Activated CD8-positive, alpha-beta T cell treated with anti-CD3 and anti-CD28 coated beads for 36 hours (primary cell): ENCODE results near the gene HHIPL1. TPM values are rescaled to one million over a fixed set of nuclear protein-coding genes. Genes with fewer than 3 reads are reported as not detected.

Source experiments
- ATAC-seq: fragments of 200-7000 bp; cut with Tn5 transposase; one replicate; pipeline ENCODE4 v1.10.0; 2021; ENCODE audit warnings: mild to moderate bottlenecking, moderate library complexity
- CTCF ChIA-PET: fragments of 350-600 bp; sonication (Branson Sonifier 250); formaldehyde crosslinking; loops from one replicate; lab custom pipeline; 2021; ENCODE audit warnings: antibody characterized with exemption; lab: Charles Lee
- POLR2A ChIA-PET: fragments of 350-600 bp; sonication (Branson Sonifier 250); formaldehyde crosslinking; loops from one replicate; lab custom pipeline; 2021; ENCODE audit warnings: antibody characterized with exemption; lab: Charles Lee
- DNase-seq: peaks from one replicate; pipeline ENCODE4 v3.0.0-alpha.2; 2020
- H3K27ac Mint-ChIP-seq: one replicate; pipeline ENCODE4 v1.8.0; 2021; ENCODE audit warnings: mild to moderate bottlenecking, mixed read lengths
- H3K27me3 Mint-ChIP-seq: one replicate; pipeline ENCODE4 v1.8.0; 2021; ENCODE audit warnings: mixed read lengths
- H3K36me3 Mint-ChIP-seq: one replicate; pipeline ENCODE4 v1.8.0; 2021; ENCODE audit warnings: low read depth, mixed read lengths
- H3K4me1 Mint-ChIP-seq: one replicate; pipeline ENCODE4 v1.8.0; 2021; ENCODE audit warnings: low read depth, mixed read lengths
- H3K4me3 Mint-ChIP-seq: one replicate; pipeline ENCODE4 v1.8.0; 2021; ENCODE audit warnings: mild to moderate bottlenecking, moderate library complexity, mixed read lengths
- H3K9me3 Mint-ChIP-seq: one replicate; pipeline ENCODE4 v1.8.0; 2021; ENCODE audit warnings: mixed read lengths
- intact Hi-C: fragments of 100-400 bp; cut with micrococcal nuclease; formaldehyde crosslinking; loops from one replicate; pipeline ENCODE4 v1.10.0; 2022
- total RNA-seq, 2 experiments: library from RNA; stranded (reverse); gene quantifications; one replicate each; pipeline ENCODE4 v1.2.3, GENCODE V29; 2021
- TF ChIP-seq, protein P1 (sequence below): fragments of 200-600 bp; IDR thresholded peaks from one replicate; pipeline ENCODE4 v1.8.0; 2022; ENCODE audit warnings: antibody characterized with exemption, mild to moderate bottlenecking

The HHIPL1 gene
- total RNA-seq, 2 experiments from 2014 or later: 0.05 to 0.07 TPM

DNA sequence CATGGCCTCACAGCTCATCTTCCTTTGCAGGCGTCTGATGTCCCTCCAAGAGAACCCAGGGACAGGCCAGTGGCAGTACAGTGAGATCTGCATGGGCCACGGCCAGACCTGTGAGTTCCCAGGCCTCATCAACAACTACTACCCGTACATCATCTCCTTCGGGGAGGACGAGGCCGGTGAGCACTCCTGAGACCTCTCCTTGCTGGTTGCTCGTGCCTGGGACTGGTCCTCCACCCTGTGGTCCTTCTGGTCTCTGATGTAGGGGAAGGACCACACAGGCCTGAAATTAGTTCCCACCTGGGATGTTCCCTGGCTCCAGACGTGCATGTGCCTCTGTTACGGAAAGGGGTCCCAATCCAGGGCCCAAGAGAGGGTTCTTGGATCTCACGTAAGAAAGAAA, 17.9 kb downstream of the HHIPL1 start:
- H3K4me1 Mint-ChIP-seq: peaks cover 4% of the 10 kb centered on the region
- ChIA-PET CTCF (no interaction called here), POLR2A (no interaction called here)
- H3K27me3 Mint-ChIP-seq: peaks cover 32% of the 10 kb centered on the region
- no peak for DNase-seq
- ATAC-seq: no peak
- TF ChIP-seq, protein P1, sequence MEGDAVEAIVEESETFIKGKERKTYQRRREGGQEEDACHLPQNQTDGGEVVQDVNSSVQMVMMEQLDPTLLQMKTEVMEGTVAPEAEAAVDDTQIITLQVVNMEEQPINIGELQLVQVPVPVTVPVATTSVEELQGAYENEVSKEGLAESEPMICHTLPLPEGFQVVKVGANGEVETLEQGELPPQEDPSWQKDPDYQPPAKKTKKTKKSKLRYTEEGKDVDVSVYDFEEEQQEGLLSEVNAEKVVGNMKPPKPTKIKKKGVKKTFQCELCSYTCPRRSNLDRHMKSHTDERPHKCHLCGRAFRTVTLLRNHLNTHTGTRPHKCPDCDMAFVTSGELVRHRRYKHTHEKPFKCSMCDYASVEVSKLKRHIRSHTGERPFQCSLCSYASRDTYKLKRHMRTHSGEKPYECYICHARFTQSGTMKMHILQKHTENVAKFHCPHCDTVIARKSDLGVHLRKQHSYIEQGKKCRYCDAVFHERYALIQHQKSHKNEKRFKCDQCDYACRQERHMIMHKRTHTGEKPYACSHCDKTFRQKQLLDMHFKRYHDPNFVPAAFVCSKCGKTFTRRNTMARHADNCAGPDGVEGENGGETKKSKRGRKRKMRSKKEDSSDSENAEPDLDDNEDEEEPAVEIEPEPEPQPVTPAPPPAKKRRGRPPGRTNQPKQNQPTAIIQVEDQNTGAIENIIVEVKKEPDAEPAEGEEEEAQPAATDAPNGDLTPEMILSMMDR: no peak
- no peak overlapping the region for H3K4me3 Mint-ChIP-seq
- no peaks in the 10 kb centered on the region for H3K9me3 Mint-ChIP-seq
- no peak overlapping the region for H3K27ac Mint-ChIP-seq
- H3K36me3 Mint-ChIP-seq: no peaks in the 10 kb centered on the region
- intact Hi-C loops: no loop called here

DNA sequence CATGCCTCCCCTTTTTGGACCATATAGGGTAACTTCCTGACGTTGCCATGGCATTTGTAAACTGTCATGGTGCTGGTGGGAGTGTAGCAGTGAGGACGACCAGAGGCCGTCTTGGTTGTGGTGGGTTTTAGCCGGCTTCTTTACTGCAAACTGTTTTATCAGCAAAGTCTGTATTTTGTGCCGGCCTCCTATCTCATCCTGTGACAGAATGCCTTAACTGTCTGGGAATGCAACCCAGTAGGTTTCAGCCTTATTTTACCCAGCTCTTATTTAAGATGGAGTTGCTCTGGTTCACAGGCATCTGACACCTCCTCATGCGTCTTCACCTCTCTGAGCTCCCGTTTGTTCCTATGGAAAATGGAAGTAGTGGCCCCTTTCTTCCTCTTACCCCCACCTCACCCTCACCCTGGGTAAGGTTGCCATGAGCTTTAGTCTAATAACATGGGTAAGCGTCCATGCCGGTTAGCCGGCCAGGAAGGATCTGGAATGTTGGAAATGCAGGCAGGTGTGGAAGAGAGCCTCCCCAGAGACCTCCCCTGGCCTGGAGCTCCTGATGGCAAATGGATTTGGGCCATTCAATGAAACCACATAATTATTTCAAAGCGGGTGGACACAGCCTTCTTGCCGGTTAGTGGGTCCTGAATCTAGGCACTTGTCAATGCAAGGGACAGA, 18.6 kb downstream of the HHIPL1 start:
- Mint-ChIP-seq H3K27me3 (peaks cover 25% of the 10 kb centered on the region), H3K4me3 (no peak overlapping the region), H3K27ac (no peak overlapping the region), H3K36me3 (no peaks in the 10 kb centered on the region), H3K4me1 (peaks cover 4% of the 10 kb centered on the region), H3K9me3 (no peaks in the 10 kb centered on the region)
- ATAC-seq (no peak), DNase-seq (no peak)
- TF ChIP-seq, protein P1: no peak
- intact Hi-C loops: no loop called here
- ChIA-PET CTCF (no interaction called here), POLR2A (no interaction called here)

DNA sequence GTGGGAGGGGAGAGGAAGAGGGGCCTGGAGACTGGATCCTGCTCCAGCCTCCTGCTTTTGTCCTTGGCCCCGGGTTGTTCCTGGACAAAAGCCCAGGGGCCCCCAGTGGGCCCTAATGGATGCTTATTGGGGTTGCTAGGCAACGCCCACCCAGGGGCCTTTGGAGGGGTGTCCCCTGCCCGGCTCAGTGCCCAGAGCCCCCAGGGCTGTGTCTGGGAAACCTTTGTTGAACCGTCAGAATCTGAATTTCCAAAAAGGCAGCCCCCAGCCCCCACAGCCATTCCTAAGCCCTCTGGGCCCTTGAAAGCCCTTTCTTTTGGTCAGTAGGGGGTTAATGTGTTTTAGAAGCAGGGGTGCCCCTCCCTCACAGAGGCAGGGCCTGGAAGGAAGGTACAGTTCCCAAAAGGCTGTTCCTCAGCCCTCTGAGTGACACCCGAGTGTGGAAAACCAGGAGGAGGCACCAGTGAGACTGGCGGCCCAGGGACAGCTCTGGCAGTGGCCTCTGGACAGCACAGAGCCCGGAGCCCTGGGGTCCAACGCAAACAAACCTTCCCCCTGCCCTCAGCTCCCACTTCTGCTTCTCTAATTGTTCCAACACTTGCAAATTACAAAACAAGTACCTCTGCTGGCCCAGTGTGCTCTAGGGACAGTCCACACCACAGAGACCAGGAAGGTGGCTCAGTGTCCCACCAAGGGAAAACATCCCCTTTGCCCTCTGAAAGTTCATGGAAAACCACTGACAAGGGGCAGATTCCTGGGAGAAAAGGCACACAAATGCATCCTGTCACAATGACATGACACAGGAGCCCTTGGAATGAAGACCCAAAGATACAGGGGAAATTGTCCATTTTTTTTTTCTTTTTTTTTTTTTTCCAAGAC, 19.4 kb downstream of the HHIPL1 start:
- H3K9me3 Mint-ChIP-seq: no peaks in the 10 kb centered on the region
- no peak overlapping the region for H3K4me3 Mint-ChIP-seq
- H3K27me3 Mint-ChIP-seq: peaks cover 20% of the 10 kb centered on the region
- CTCF ChIA-PET: no interaction called here
- no peak overlapping the region for H3K27ac Mint-ChIP-seq
- peaks cover 4% of the 10 kb centered on the region for H3K4me1 Mint-ChIP-seq
- TF ChIP-seq, protein P1: no peak
- intact Hi-C loops: no loop called here
- ATAC-seq (no peak), DNase-seq (no peak)
- POLR2A ChIA-PET: no interaction called here
- H3K36me3 Mint-ChIP-seq: no peaks in the 10 kb centered on the region

DNA sequence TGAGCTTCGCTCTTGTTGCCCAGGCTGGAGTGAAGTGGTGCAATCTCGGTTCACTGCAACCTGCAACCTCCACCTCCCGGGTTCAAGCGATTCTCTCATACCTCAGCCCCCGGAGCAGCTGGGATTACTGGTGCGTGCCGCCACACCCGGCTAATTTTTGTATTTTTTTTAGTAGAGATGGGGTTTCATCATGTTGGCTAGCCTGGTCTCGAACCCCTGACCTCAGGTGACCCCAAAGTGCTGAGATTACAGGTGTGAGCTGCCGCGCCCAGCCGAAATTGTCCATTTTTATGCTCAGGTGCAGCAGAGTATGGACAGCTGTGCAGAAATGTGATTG, 20.0 kb downstream of the HHIPL1 start:
- TF ChIP-seq, protein P1: no peak
- peaks cover 4% of the 10 kb centered on the region for H3K4me1 Mint-ChIP-seq
- intact Hi-C loops: no loop called here
- ChIA-PET CTCF (no interaction called here), POLR2A (no interaction called here)
- DNase-seq (no peak), ATAC-seq (no peak)
- peaks cover 19% of the 10 kb centered on the region for H3K27me3 Mint-ChIP-seq
- no peak overlapping the region for H3K27ac Mint-ChIP-seq
- no peaks in the 10 kb centered on the region for H3K9me3 Mint-ChIP-seq
- H3K36me3 Mint-ChIP-seq: no peaks in the 10 kb centered on the region
- no peak overlapping the region for H3K4me3 Mint-ChIP-seq

DNA sequence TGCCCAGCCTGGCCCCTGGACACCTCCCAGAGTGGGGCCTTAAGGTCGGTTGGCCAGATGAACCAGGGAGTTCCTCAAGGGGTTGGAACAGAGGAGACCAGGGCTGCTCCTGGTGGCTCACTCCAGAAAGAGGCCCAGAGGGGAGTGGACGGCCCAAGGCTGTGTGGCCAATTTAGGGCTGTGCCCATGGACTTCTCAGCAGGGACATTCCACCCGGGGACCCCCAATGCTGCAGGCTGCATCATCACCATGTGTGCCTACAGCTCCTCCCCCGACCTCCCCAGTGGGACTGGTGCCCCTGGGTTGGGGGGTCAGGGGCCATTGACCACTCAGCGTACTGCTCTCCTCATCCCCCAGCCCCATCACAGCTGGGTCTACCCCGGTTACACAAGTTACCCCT, 21.6 kb downstream of the HHIPL1 start:
- ChIA-PET CTCF (no interaction called here), POLR2A (no interaction called here)
- H3K4me3 Mint-ChIP-seq: no peak overlapping the region
- H3K36me3 Mint-ChIP-seq: no peaks in the 10 kb centered on the region
- H3K4me1 Mint-ChIP-seq: no peaks in the 10 kb centered on the region
- DNase-seq (no peak), ATAC-seq (no peak)
- no peaks in the 10 kb centered on the region for H3K9me3 Mint-ChIP-seq
- intact Hi-C loops: no loop called here
- H3K27me3 Mint-ChIP-seq: peaks cover 8% of the 10 kb centered on the region
- H3K27ac Mint-ChIP-seq: no peak overlapping the region
- TF ChIP-seq, protein P1: no peak
